Measurements from ENCODE around the gene CLIC6.
A peak's percentile ranks its signal among the peaks of the same experiment; 100 is the strongest.

The CLIC6 gene

DNA sequence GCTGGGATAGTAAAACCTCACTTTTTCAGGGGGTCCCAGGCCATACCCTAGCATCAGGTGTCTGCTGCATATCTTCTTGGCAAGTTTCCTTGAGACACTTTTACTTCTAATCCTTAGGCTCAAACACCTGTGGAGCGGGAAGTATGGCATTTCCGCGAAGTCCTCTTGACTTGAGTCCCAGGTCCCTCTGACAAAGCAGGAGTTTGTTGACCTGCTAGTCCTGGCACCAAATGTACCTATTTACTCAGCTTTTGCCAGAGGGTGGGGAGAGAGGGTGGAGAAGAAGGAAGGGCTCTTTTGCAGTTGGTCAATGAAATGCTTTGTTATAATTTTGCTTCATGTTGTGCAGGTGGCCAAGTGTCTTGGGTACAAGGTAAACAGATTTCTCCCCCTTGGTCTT lies 59.7 kb downstream of the CLIC6 start:
- no peak for DNase-seq (ENCODE audit: low read depth)

DNA sequence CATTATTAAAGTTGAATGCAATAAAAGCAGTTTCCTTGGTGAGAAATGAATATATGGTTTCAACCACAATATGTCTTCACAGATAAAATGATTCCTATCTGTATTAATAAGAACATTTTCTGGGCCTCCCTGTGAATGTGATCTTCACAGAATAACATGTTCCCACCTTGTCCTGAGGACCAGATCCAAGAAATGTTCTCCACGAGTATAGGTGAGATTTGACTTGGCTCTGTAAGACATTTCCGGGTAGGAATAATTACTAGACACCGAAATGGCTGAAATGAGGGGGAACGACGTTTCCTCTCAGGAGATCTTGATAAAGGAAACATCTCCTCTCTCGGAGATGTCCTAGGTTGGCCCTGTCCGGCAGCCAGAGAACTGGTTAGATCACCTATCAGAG lies 61.4 kb downstream of the CLIC6 start:
- no peak for DNase-seq (ENCODE audit: low read depth)

DNA sequence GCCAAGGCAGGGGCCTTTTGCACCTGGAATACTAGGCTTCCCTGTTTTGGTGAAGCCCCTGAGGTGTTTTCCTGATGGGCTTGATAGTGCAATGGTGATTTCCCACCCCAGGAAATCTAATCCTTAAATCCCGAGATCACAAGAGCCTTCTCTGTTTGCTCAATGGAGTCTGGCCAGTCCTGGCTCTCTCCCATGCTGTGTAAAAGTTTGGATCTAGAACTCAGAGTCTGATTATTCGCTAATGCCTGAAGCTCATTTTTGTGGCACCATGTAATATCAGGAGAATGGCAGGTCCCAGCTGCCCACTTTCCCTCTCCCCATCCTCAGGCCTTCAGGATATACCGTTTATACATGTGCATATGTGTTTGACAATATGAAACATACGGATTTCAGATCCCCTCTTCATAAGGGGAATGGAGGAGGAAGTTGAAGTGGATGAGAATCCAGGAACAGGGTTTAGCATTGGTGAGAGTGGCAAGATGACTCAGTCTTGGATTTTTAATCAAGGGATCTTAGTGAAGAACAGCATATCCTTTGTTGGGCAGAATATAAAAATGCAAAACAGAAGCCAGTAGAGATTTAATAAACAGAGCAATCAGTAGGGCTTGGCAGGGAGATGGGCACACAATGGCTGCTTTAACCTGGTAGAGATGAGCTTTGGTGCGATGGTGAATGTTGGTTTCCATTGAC lies 62.1 kb downstream of the CLIC6 start:
- no peak for DNase-seq (ENCODE audit: low read depth)

DNA sequence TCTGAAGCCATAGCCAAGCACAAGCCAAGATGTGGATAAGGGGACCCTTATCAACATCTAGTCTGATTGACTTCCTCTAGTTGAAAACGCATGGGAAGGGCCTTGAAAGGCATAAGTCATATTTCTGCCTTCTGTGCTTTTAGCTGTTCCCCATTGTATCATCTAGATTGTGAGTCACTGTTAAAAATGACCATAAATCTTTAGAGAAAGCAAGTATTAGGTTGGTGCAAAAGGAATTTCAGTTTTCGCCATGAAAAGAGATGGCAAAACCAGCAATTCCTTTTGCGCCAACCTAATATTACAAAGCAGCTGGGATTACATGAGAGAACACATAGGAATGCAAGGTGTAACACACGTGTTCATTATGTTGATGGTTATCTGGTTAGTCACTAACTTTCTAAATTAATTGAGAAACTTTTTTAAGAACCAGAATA lies 63.6 kb downstream of the CLIC6 start:
- no peak for DNase-seq (ENCODE audit: low read depth)

DNA sequence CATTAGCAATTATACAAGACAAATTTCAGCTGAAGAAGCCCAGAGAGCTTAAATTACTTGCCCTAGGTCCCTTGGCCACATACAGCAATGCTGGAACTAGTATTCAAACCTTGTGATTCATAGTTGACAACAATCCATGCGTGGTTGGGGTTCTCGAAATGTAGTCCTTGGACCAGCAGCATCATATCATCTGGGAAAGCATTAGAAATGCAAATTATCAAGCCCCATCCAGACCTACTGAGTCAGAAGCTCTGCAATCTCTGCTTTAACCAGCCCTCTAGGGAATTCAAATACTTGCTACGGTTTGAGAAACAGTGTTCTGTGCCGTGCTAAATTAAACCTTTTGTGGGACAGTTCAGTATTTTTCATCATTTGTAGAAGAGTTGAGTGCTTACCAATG lies 65.1 kb downstream of the CLIC6 start:
- no peak for DNase-seq (ENCODE audit: low read depth)

DNA sequence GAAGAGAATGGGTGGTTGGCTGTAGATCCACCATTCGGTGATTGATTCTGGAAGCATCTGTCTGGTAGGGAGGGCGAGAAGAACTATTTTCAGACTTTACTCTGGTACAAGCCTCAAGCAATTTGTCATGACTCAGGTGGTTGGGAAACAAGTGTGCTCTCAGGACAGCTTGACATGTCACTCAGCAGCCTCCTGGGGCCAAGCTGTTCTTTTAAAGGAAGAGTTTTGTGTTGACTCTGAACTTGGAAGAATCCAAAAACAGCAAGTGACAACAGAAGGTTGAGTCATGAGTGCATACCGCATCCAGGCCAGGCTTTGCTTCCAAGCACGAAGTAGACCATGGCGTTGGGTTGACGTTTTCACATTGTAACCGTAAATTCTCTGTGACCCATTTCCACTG lies 65.9 kb downstream of the CLIC6 start:
- no peak for DNase-seq (ENCODE audit: low read depth)

DNA sequence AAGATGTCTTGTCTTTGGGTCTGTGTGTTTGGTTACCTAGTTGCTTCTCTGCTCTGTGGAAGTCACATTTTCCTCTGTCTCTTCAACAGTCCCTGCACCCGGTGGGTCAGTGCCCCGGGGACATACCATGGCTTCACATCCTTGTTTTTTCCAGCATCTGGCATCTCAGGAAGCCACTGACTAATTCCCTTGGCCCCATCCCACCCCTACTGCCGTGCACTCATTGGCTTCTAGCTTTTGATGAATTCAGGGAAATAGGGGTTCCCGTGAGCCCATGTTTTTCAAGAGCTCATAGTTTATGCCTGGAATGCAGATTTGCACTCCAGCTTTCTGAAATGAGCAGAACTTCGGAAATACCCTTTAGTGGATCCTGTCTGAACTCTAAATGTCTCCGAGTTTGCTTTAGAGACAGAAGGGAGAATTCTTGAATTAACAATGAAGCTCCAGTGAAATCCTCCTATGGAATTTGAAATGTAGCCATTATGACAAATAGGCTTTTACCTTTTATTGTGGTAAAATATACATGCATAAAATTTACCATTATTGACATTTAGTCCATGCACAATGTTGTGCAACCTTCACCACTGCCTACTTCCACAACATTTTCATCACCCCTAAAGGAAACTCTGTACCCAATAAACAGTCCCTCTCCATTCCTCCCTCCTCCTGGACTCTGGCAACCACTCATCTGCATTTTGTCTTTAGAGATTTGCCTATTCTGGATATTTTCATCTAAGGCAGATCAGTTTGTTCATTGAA lies 67.5 kb downstream of the CLIC6 start:
- peak; percentile 56 for DNase-seq (ENCODE audit: low read depth)

DNA sequence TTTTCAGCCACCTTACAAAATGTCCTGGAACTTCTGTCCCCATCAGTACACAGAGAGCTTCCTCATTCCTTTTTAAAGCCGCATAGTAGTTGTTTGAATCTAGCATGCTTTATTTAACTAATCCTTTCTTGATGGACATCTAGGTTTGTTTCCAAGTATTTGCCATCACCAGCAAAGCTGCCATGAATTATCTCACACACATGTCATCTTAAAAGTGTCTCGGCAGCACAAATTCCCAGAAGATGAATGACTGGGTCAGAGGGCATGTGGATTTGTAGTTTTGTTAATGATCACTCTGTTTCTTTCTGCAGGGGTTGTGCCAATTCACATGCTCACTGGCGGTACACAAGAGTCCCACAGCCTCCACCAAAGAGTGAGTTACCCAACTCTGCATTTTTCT lies 68.3 kb downstream of the CLIC6 start:
- no peak for DNase-seq (ENCODE audit: low read depth)

DNA sequence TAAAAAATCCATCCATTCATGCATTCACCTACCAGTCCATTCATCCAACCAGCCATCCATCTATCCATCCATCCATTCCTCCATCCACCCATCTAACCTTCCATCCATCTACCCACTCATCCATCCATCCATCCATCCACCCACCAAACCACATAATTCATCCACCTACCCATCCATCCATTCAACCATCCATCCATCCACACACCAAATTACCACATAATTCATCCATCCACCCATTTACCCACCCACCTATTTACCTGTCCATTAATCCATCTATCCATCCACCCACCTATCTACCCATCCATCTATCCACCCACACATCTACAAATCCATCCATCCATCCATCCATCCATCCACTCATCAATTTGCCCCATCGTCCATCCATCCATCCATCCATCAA lies 71.4 kb downstream of the CLIC6 start:
- DNase-seq (ENCODE audit: low read depth), result no peak

DNA sequence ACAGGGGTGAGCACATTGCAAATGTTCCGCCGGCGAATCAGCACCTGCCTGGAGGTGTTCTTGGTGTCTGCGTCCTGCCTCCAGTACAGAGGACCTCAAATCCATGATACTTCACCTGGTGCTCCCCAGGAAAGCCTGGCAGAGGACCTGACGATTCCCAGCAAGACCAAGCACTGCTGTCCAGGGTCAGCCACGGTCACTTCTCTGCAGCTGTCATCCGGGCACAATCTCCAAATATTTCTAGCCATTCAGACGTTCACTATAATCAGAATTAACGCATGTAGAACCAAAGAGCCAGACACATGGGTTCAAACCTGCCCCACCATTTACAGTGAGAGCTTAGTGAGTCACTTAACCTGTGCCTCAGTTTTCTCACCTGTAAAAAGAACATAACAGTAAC lies 74.5 kb downstream of the CLIC6 start:
- no peak for DNase-seq (ENCODE audit: low read depth)

DNA sequence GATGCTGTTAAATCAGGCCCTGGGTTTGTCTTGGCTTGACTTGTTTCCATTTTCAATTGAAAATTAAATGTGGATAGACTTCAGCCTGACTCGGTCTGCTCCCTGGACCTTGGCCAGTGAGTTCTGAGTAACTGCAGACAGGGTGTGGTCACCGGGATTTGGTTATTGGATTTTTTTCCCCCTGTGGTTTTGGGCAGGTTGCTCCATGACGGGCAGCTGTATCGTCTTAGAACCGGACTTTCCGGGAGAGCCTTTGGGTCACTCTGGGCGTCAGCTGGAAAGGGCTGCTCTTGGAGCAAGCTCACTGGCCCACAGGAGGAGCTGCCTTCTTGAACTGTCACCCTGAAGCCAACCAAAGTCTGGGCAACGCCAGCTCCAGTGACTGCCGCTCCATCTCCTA lies 75.0 kb downstream of the CLIC6 start:
- DNase-seq (ENCODE audit: low read depth), result peak; percentile 89

DNA sequence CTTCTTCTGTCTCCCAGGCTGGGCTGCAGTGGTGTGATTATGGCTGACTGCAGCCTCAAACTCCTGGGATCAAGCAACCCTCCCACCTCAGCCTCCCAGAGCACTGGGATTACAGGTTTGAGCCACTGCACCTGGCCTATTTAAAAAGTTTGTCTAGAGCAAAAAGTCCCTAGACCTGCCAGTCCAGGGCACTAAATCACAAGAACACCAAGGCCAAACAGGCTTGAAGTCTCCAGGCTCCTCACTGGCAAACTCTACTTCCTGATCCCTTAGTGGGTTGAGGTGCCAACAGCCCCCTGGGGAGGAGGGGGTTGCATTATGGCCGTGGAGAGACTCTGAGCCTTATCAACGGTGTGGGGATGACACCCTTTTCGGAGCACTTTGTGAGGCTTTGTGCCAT lies 76.0 kb downstream of the CLIC6 start:
- no peak for DNase-seq (ENCODE audit: low read depth)

DNA sequence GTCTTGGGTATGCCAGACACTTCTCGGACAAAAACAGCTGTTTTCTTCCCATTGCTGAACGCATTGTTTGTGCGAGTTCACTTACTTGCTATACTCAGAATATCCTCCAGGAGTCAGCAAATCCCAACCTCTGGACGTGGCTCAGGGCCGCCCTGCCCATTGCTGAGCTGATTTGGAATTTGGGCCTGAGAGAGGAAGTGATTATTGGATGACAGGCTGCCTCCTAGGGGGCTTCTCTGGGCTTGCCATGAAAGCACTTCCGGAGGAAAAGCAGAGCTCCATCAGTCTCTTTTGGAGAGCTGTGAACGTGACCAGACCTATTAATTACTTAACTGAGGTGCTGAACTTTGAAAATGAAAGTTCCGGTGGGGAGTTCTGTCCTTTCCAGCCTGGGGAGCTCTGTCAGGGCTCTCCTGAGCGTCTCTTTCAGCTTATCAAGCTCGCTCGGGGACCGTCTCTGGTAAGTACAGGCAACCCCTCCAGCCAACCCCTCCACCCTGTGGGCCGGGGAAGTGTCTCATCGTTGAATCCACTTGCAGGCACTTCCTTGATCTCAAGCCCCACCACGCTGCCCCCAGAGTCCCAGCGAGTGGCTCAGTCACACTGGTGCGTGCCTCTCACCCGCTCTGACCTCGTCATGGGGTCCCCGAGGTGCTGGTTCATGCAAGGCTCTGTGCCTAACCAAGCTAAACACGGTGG lies 76.9 kb downstream of the CLIC6 start:
- DNase-seq (ENCODE audit: low read depth), result peak; percentile 91

DNA sequence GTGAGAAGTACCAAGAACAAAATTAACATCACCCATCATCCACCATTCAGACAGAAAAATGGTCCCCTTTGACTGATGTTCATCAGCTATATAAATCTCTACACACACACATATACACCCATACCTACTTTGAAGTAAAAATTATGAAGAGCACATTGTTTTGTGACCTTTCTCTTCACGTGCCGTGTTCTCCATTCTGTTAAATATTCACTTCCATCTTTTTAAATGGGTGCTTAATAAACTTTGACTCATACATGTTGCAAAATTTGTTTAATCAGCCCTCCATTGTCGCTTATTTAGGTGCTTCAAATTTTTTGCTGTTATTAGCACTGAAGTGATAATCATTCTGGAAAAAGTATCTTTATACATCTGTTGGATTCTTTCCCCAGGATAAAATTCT lies 80.1 kb downstream of the CLIC6 start:
- DNase-seq (ENCODE audit: low read depth), result no peak

DNA sequence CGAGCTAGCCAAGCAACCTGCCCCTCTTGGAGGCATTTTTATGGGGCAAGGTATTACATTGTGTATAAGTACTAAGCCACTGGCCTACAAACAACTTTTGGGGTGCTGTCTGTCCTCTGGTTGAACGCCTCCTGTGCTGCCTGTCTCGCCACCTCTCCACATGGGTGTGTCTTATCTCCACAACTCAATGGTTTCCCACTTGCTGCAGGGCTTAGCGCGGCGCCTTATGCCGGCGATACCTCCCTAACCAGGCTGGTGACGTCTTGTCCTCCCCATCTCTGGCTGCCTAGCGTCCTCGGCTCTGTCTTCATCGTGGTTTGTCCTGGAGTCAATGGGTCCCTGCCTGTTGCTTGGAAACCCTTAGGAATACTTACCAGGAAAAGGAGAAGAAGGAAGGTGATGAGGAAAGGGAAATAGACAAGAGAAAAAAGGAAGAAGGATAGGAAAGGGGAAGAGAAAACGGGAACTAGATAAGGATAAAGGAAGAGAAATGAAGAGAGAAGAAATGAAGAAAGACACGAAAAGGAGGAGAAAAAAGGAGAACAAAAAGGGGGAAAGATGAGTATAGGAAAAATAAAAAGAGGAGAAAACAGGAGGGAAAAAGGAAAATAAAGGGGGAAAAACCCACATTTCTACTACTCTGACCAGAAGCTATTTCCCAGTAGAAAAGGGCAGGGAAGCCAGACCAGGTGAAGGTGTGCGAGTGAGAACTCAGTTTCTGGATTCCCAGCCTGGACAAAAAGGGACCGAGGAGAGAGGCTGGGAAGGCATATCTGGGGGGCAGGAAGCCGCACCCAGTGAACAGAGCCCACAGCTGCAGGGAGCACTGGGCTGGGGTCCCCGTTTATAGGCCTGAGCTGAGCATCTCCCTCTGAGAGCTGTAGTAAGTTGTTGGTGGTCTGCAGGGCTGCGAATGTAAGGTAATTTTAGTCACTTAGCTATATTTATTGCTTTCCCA lies 86.2 kb downstream of the CLIC6 start:
- no peak for DNase-seq (ENCODE audit: low read depth)

DNA sequence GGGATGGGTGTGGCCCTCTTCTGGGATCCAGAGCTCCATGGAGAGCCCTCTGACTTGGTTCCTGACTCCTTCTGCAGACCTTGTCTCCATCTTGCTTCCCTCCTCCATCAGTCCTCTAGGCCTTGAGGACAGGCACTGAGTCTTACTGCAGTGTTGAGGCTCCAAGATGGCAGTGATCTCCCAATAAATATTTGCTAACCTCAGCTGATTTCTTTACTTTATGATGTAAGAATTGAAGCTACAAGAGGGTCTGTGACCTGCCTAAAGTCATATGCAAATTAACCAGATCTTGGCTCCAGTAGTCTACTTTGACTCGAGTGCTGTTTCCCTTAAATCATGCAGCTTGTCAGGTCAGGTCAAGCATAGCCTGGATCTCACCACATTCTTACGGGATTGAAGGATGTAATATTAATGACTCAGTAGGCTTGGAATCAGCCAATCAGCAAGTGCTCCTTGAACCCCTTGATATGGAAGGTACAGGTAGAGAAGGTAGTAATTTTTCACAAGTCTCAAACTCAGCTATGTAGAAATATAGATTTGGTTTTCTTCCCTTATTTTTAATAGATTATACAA lies 93.0 kb downstream of the CLIC6 start:
- DNase-seq (ENCODE audit: low read depth), result no peak

DNA sequence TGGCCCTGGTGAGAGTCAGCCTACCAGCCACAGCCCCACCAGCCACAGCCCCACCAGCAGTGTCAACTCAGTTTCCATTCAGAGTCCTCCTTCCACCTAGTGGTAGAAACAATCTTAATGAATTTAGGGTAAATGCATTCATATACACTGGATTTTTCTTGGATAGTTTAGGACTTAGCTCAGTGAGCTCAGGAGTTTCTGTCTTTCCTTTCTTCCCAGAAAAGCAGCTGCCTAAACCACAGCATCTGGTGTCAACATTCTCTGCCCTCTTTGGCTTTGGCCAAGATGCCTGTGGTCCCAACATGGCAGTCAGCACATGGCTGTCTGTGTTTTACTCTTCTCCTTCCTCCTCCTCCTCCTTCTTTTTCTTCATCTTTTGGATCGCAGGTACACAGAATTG lies 94.0 kb downstream of the CLIC6 start:
- DNase-seq (ENCODE audit: low read depth), result peak; percentile 18

DNA sequence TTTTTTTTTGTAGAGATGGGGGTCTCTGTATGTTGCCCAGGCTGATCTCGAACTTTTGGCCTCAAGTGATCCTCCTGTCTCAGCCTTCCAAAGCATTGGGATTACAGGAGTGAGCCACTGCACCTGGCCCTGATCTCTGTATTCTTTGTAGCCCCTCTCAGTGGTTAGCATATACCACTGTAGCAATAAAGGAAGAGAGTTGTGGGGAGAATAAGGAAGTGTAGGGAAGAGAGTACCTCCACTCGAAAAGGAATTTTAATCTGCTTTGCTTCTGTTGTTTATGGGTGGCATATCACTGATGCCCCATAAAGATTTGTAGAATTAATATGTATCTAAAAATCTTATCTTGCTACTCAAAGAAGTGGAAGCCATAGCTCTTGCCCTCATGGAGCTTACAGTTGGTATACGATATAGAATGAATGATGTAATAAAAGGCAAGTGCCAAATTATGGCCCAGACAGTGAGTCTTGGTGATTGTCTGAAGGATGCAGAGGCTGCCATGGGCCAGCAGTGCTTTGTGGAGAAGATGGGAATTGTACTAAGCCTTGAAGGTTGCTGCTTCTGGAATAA lies 96.0 kb downstream of the CLIC6 start:
- no peak for DNase-seq (ENCODE audit: low read depth)

DNA sequence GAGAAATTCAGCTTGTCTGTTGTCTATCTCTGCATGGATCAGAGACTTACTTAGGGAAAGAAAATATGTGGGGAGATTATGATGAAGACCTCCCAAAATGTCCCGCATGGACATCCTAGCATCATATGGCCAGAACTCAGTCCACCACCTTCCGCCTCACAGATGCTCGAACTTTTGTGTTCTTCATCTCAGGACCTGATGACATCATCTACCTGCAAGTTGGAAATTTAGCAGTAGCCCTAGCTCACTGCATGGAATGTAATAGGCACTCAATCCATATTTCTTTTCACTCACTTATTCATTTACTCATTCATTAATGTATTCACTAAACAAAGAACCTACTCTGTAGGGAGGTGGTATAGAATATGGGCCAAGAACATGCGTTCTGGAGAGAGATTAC lies 96.8 kb downstream of the CLIC6 start:
- DNase-seq (ENCODE audit: low read depth), result no peak

DNA sequence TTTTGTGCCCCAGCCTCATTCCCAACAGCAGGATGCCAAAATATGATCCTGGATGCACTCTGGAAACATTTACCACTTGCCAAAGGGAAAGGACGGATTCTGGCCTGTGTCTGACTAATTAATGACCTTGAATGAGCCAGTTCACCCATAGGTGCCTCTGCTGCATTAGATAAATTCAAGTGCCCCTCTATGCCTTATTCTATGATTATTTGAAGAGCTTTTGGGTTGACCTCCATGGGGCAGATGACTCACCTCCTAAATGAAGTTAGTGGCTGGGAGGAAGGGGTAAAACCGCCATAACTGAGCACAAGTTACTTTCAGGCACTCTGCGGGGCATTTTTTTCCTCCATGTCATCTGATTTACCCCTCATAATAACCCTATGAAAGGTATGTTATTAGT lies 98.1 kb downstream of the CLIC6 start:
- DNase-seq (ENCODE audit: low read depth), result no peak
